Activated T-helper 1 cell treated with Interleukin-2 at 50 U/mL for 16 hours (primary cell): Measurements from ENCODE around the gene PYGB.
"Not testable (repeated sequence)": the region's sequence is repeated elsewhere in the genome, so short reads cannot be mapped to it uniquely, and the experiment has no call there.

ENCODE experiments used
- DNase-seq: peaks from one replicate; pipeline ENCODE4 v3.0.0-alpha.2; 2020; ENCODE audit warnings: low read depth

PYGB gene

DNA sequence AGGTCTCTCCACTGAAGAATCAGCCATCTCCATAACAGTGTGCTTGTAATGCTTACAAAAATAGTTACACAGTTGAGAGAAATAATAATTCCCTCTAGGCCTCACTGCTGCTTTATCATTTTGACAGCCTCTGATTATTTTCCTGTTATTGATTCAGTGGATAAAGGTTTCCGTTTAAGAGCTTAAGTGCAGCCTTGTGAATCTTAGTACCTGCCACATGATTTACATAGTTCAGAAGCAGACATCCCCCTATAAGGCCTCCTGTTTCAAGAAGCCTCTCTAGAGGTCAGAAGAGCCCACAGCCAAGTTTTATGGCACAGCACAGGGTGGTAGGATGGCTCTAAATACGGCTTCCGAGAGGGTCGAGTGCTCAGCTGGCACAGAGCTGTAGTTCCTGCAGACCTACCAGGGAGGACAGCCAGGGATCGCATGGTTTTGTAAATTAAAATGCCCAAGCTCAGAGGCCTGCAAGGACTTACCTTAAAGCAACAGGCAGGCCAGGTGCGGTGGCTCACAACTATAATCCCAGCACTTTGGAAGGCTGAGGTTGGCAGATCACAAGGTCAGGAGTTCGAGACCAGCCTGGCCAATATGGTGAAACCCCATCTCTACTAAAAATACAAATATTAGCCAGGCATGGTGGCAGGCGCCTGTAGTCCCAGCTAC lies 17.6 kb upstream of the PYGB start:
- DNase-seq = no peak

DNA sequence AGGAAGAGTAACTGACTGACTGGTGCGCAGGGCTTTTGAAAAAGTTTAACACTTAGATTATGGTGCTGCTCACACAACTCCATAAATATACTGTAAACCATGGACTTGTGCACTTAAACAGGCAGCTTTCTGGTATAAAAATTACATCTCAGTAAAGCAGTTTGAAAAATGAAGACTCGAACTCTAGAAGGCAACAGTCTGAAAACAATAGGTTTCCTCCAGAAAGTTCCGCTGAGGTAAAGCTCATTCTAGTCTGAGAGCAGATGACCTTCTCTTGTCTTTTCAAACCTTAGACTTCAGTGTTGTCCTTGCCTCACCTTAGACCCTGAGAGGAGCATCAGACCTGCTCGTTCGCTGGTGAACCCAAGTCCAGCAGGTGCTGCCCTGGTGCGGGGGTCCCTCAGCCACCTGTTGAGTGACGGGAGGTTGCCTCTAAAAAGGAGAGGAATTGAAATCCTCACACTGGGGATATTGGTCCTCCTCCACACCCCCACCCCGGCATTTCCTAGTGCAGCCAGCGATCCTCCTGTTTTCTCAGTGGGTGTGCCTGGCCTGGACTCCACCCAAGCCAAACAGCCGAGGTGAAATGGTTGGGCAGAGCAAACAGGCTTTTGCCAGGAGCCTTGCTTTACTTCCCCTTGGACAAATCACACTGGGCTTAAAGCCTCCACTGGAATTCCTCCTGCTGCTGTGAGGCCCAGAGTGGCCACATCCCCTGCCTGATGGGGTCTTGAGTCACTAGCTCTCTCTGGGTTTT lies 14.7 kb upstream of the PYGB start:
- DNase-seq = no peak

DNA sequence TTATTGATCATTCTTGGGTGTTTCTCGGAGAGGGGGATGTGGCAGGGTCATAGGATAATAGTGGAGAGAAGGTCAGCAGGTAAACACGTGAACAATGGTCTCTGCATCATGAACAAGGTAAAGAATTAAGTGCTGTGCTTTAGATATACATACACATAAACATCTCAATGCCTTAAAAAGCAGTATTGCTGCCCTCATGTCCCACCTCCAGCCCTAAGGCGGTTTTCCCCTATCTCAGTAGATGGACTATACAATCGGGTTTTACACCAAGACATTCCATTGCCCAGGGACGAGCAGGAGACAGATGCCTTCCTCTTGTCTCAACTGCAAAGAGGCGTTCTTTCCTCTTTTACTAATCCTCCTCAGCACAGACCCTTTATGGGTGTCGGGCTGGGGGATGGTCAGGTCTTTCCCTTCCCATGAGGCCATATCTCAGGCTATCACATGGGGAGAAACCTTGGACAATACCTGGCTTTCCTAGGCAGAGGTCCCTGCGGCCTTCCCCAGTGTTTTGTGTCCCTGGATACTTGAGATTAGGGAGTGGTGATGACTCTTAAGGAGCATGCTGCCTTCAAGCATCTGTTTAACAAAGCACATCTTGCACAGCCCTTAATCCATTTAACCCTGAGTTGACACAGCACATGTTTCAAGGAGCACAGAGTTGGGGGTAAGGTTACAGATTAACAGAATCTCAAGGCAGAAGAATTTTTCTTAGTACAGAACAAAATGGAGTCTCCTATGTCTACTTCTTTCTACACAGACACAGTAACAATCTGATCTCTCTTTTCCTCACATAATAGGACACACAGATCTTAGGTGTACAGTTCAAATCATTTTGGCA lies 13.7 kb upstream of the PYGB start:
- DNase-seq = not testable (repeated sequence)

GRCh38 chr20:25236450-25237304 lies 11.2 kb upstream of the PYGB start:
- no peak for DNase-seq

GRCh38 chr20:25237610-25238318 lies 10.1 kb upstream of the PYGB start:
- no peak for DNase-seq

DNA sequence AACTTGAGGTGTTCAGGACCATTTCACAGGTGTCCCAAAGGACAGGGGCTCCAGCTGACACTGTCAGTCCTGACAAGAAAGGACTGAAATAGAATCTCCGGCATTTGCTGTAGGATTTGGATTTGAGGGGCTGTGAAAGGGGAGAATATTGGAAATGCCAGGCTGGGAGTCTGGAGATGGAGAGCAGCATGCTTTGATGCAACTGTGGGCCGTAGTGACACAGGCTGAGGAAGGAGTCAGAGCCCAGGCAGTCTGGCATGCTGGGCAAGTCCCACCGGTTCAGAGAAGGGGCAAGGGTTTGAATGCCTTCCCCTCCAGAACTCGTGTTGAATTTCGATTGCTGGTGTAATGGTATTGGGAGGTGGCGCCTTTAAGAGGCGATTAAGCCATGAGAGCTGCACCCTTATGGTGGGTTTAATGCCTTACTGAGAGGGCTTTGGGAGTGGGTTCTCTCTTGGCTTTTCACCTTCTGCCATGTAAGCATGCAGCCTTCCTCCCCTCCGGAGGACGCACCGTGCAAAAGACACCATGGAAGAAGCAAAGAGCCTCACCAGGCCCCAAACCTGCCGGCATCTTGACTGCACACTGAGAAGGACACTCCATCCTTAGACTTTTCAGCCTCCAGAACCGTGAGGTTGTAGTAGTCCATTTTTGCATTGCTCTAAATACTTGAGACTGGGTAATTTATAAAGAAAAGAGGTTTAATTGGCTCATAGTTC lies 9.4 kb upstream of the PYGB start:
- no peak for DNase-seq

DNA sequence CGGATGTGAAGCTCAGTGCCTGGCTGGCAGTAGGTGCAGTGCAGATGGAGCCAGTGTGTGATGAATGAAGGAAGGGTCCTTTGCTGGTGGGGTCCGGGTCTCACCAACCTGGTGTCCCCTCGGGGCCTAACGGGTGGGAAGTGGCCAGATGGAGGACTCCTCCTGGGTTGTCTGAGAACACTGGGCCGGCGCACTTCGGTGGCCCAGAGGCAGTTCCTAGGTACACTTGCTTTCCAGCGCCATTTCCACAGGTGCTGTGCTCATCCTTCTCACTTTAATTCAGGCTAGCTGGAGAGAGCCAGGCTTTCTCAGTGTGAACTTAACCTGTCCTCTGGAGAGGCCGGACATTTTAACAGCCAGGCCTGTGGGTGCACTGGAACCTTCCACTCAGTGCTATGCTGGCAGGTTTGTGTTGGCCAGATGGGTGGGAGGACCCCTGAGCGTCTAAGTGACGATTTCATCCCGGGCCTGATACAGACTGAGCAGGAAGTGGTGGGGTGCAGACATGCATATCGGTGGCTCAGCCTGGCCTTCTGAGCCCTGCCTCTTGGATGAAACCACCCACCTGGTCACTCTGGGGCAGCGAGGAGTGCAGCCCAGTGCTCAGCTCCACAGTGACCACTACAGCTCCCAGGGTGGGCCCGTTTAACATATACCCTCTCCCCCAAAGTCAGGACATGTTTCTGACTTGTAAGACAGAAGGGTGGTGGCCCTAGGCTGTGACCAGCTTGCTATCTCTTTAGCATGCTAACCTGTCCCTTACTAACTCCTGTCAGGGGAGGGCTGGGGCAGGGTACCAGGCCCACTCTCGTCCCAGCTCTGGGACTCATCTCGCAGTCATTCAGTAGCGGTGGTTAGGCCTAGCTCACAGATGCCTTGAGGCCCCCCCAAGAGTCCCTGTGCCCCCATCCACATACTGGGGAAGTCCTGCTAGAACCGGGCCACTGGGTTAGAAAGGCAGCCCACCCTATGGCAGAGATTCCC lies 8.2 kb upstream of the PYGB start:
- DNase-seq = no peak

GRCh38 chr20:25240851-25241658 lies 6.8 kb upstream of the PYGB start:
- not testable (repeated sequence) for DNase-seq

DNA sequence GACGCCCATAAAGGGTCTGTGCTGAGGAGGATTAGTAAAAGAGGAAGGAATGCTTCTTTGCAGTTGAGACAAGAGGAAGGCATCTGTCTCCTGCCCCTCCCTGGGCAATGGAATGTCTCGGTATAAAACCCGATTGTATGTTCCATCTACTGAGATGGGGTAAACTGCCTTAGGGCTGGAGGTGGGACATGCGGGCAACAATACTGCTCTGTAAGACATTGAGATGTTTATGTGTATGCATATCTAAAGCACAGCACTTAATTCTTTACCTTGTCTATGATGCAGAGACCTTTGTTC lies 6.3 kb upstream of the PYGB start:
- DNase-seq = not testable (repeated sequence)

GRCh38 chr20:25242231-25242630 lies 5.7 kb upstream of the PYGB start:
- no peak for DNase-seq

DNA sequence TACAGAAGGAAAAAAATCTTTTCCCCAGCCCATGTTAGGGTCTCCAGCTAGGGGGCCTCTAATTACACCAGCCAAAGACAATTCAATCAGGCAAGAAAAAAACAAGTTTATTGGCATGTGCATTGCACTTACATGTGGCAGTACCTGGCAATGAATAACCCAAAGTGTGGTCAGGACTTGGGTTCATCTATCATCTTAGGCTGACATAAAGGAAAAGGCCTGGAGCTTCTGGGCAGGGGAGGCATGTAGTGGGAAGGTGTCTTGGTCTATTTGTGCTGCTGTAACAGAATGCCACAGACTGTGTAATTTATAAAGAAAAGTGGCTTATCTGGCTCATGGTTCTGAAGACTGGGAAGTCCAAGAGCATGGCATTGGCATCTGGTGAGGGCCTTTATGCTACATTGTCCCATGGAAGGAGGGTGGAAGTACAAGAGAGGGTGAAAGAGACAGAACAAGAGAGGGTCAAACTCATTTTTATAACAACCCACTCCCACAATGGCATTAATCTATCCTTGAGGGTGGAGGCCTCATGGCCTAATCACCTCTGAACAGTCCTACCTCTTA lies 4.4 kb upstream of the PYGB start:
- no peak for DNase-seq

- DNase-seq = no peak
Measured at GRCh38 chr20:25244976-25245375, 2.9 kb upstream of the PYGB start.

- DNase-seq = no peak
Measured at GRCh38 chr20:25245461-25245860, 2.4 kb upstream of the PYGB start.

GRCh38 chr20:25246182-25246999 lies 1.5 kb upstream of the PYGB start:
- DNase-seq = no peak

DNA sequence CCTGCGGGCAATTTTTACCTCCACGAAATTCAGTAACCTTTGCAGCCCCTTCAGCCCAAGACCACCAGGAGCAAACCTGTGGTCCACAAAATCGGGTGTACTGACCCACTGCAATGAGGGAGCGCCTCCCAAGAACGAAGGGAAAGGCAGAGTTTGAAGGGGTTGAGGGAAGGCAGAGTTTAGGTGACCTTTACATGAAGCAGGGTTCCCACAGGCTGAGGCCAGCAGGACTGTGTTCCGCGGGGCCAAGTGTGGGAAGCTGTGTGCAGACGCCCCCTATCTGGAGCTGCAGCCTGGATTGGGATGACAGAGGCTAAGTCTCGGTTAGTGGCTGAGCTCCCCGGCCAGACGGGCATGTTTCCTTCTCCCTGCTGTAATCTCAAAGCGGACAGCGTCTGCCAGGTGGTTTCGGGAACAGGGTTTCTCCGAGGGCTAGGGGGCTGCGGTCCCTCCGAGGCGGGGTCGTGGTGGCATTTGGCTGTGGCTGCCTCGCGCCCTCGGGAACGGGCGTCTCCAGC lies 826 bp upstream of the PYGB start:
- no peak for DNase-seq

GRCh38 chr20:25247518-25247955 lies 348 bp upstream of the PYGB start:
- no peak for DNase-seq

DNA sequence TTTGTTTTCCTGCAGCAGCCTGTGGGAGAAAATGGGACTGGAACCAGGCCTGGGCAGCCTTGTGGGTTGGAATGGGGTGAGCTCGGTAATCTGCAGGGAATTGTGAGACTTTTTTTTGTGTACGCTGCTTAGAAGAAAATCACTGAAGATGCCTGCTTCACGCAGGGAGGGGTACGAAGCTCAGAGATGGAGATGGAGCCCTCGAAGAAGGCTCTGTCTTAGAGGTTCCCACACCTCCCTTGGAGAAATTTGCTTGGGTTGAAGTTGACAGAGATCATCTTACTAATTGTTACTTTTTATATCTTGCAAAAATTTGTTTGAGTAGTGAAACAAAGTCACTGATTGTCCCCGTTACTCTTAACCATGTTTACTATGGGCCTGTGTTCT lies 894 bp downstream of the PYGB start:
- no peak for DNase-seq
